G401 (cell line): ENCODE measurements around the gene RGS9. TPM values are rescaled to one million over a fixed set of nuclear protein-coding genes. Genes with fewer than 3 reads are reported as not detected.

Experiments
- total RNA-seq: library from RNA; depleted of rRNA; stranded (reverse); fragments of >200 nt; shearing (Covaris generic); gene quantifications from 2 replicates; pipeline ENCODE4 v1.2.3, GENCODE V29; 2014; rRNA removed

Gene RGS9
- total RNA-seq, 1 experiment from 2014 or later: 15.4 TPM

Other genes with a start within 250 kb of the RGS9 start
- 4.6 and 4.7 TPM in 2 replicates for gene LRRC37A3, start 217.9 kb upstream of the RGS9 start, total RNA-seq
- gene GNA13, start 80.6 kb upstream of the RGS9 start, total RNA-seq: 43.5 and 69.7 TPM in 2 replicates